Tibial nerve (tissue), 4 donors: Measurements from ENCODE around the gene PANK4. TPM values are rescaled to one million over a fixed set of nuclear protein-coding genes. Genes with fewer than 3 reads are reported as not detected.
A peak's percentile ranks its signal among the peaks of the same experiment; 100 is the strongest.

Experiments
- DNase-seq, 2 donors: peaks; one replicate each; pipeline ENCODE4 v3.0.0-alpha.2; 2019; ENCODE audit warnings: low spot score in 2 of 2
- H3K27ac ChIP-seq, 4 donors: fragments of 200-600 bp; sonication (generic) in 3 of 4; one replicate each; pipeline ENCODE4 v1.5.1; 2017 to 2019; ENCODE audit warnings: mild to moderate bottlenecking in 1 of 4
- H3K27me3 ChIP-seq, 2 donors: fragments of 200-600 bp; sonication (generic) in 1 of 2; one replicate each; pipeline versions ENCODE4 v1.5.1 to v1.6.0; 2017 to 2019
- H3K36me3 ChIP-seq, 3 donors: fragments of 200-600 bp; sonication (generic); one replicate each; pipeline ENCODE4 v1.5.1; 2018 to 2019
- H3K4me1 ChIP-seq, 4 donors: fragments of 200-600 bp; sonication (generic) in 3 of 4; one replicate each; pipeline ENCODE4 v1.5.1; 2017 to 2019
- H3K4me3 ChIP-seq, 4 donors: fragments of 200-600 bp; sonication (generic) in 3 of 4; one replicate each; pipeline ENCODE4 v1.5.1; 2017 to 2019; ENCODE audit warnings: mild to moderate bottlenecking in 1 of 4, moderate library complexity in 1 of 4
- H3K9me3 ChIP-seq, 4 donors: fragments of 200-600 bp; sonication (generic) in 3 of 4; one replicate each; pipeline ENCODE4 v1.5.1; 2017 to 2019
- CTCF ChIP-seq, 5 experiments: fragments of 200-600 bp in 3 of 5; fragments of 450-650 bp in 2 of 5; sonication (generic) in 3 of 5; IDR thresholded peaks; one replicate each; pipeline ENCODE4 v1.5.1; 2016 to 2019; ENCODE audit warnings: antibody characterized with exemption in 5 of 5, mild to moderate bottlenecking in 3 of 5, moderate library complexity in 2 of 5
- EP300 ChIP-seq, 2 donors: sonication (generic); formaldehyde crosslinking; IDR thresholded peaks; one replicate each; pipeline ENCODE4 v1.6.1; 2017; ENCODE audit warnings: antibody characterized with exemption in 2 of 2, mild to moderate bottlenecking in 1 of 2
- POLR2A ChIP-seq, 2 donors: fragments of 450-650 bp; IDR thresholded peaks; one replicate each; pipeline ENCODE4 v1.6.1; 2017; ENCODE audit warnings: antibody characterized with exemption in 2 of 2, mild to moderate bottlenecking in 2 of 2, moderate library complexity in 2 of 2
- WGBS, 2 donors: methylation state at CpG; one replicate each; pipeline ENCODE4 v1.1.5; 2018; 5-methylcytosine and 5-hydroxymethylcytosine counted together
- total RNA-seq, 4 donors: library from RNA; depleted of rRNA; stranded (reverse); fragments of >200 nt; gene quantifications; one replicate each; pipeline ENCODE4 v1.1.0, GENCODE V29; 2016

The PANK4 gene
- 10 to 100 TPM; 14.2 to 50.0 (median 38.1) TPM for total RNA-seq

GRCh38 chr1:2525920-2526823, at the start of gene PANK4:
Gene PANK4 (minus strand): TSS chr1:2526596. CDS start chr1:2526587, 9 bp downstream.
- Histone ChIP-seq H3K27ac (peak within 1 kb of the TSS; percentile 53 to 87 (median 80)), H3K4me3 (peak within 1 kb of the TSS; percentile 52 to 92 (median 71)), H3K36me3 (peaks cover 0 to 10% (median 3%) of the 10 kb centered on the region in 3 donors), H3K9me3 (no peaks in the 10 kb centered on the region), H3K27me3 (peaks cover 0 to 29% of the 10 kb centered on the region in 2 donors), H3K4me1 (peaks cover 0 to 69% (median 38%) of the 10 kb centered on the region in 4 donors)
- TF ChIP-seq CTCF (IDR thresholded peaks at IDR 0.05) = peak in 1 of 5 experiments; percentile 57
- peak in 1 of 2 donors; percentile 82 for TF ChIP-seq EP300 (IDR thresholded peaks at IDR 0.05)
- peak; percentile 29 to 71 for TF ChIP-seq POLR2A (IDR thresholded peaks at IDR 0.05)
- DNase-seq = peak; percentile 86 to 90
- WGBS, 2 donors = 0% methylated on average over 8 to 103 of the region's 107 CpGs

GRCh38 chr1:2574350-2574749, 48.0 kb upstream of the PANK4 start:
- no peaks in the 10 kb centered on the region for H3K36me3 ChIP-seq
- peaks cover 0 to 23% of the 10 kb centered on the region in 2 donors for H3K27me3 ChIP-seq
- no peak overlapping the region for H3K27ac ChIP-seq
- TF ChIP-seq EP300 (IDR thresholded peaks at IDR 0.05) = no peak
- TF ChIP-seq CTCF (IDR thresholded peaks at IDR 0.05) = no peak
- no peak for TF ChIP-seq POLR2A (IDR thresholded peaks at IDR 0.05)
- H3K4me1 ChIP-seq = peaks cover 0 to 20% (median 12%) of the 10 kb centered on the region in 4 donors
- 45 to 51% methylated on average over 9 of the region's 9 CpGs for WGBS, 2 donors
- no peak overlapping the region for H3K4me3 ChIP-seq
- DNase-seq = no peak
- H3K9me3 ChIP-seq = peaks cover 0 to 10% (median 0%) of the 10 kb centered on the region in 4 donors

GRCh38 chr1:2573250-2573920, 47.0 kb upstream of the PANK4 start:
- Histone ChIP-seq H3K4me3 (no peak overlapping the region), H3K36me3 (no peaks in the 10 kb centered on the region), H3K4me1 (peaks cover 0 to 14% (median 9%) of the 10 kb centered on the region in 4 donors), H3K27me3 (peaks cover 0 to 27% of the 10 kb centered on the region in 2 donors), H3K9me3 (peaks cover 0 to 10% (median 0%) of the 10 kb centered on the region in 4 donors), H3K27ac (no peak overlapping the region)
- TF ChIP-seq POLR2A (IDR thresholded peaks at IDR 0.05) = no peak
- TF ChIP-seq EP300 (IDR thresholded peaks at IDR 0.05) = no peak
- TF ChIP-seq CTCF (IDR thresholded peaks at IDR 0.05) = no peak
- DNase-seq = no peak
- 80 to 88% methylated on average over 8 of the region's 8 CpGs for WGBS, 2 donors

GRCh38 chr1:2571348-2571747, 45.0 kb upstream of the PANK4 start:
- 82 to 85% methylated on average over 9 of the region's 9 CpGs for WGBS, 2 donors
- H3K27me3 ChIP-seq = peaks cover 0 to 33% of the 10 kb centered on the region in 2 donors
- TF ChIP-seq POLR2A (IDR thresholded peaks at IDR 0.05) (no peak), EP300 (IDR thresholded peaks at IDR 0.05) (no peak), CTCF (IDR thresholded peaks at IDR 0.05) (no peak)

More at GRCh38 chr1:2571348-2571747, 45.0 kb upstream of the PANK4 start:
- Histone ChIP-seq H3K4me3 (no peak overlapping the region), H3K4me1 (peaks cover 0 to 7% (median 2%) of the 10 kb centered on the region in 4 donors), H3K9me3 (peaks cover 0 to 10% (median 0%) of the 10 kb centered on the region in 4 donors), H3K27ac (no peak overlapping the region), H3K36me3 (no peaks in the 10 kb centered on the region)
- DNase-seq = no peak
